Measurements from ENCODE around the gene TRIM62.
"Not testable (repeated sequence)": the region's sequence is repeated elsewhere in the genome, so short reads cannot be mapped to it uniquely, and the experiment has no call there.

Gene TRIM62

DNA sequence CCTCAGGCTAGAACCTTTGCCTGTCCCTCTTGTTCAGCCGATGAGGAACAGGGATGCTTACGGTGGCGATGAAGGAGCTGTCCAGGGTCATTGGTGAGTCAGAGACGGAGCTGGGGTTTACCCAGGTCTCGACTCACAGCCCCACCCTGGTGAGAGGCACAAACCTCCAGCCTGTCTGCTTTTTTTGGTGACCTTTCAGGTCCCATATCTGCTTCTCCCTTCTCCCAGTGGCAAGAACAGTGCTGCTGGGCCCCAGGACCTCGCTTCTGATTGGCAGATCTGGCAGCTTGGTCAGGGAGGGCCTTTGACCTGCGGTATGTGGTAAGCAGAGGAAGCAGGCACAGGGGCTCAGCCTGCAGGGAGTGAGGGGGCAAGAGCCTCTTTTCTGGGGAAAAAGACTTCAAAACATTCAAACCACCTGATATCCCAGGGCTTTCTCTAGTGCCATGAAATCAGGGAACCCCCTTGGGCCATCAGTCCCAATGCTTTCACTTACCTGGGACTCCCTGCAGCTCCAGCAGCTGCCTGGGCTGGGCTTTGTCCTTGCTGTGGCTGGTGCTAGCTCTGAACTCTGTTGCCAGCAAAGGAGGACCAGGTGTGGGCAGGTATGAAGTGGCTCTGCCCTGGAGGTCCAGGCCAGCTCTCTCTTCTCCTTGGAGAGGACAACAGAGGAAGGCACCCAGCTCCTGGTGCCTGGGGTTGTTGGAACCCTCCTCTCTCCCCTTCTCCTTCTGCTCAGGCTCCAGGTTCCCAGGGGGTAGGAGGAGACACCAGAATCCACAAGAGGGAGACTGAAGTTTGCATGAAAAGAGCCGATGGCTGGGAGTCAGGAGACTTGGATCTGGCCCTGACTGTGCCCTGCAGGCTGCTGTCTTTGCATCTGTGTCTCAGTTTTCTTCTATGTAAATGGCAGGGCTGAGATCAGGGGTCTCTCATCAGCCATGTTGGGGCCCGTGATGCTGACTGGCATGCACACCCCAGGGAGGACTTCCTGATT lies 41.4 kb downstream of the TRIM62 start:
- in situ Hi-C loops (cut with HindIII; ENCODE audit: low sequenced_read_pairs) = no loop called here

DNA sequence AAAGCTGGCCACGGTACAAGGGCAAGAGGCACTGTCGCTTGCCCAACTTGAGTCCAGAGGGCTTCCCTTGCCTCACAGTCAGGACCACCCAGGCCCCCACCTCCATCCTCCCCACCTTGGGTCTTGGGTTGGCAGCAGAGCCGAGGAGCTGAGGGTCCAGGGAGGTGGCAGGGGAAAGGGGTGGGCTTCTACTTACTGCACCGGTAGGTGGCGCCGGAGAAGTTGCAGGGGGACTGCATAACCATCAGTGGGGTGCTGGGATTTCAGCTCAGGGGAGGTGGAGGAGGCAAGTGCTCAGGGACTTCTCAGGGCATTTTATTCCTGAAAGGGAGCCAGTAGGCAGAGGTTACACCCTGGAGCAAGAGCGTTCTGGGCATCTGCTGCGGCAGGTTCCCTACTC lies 44.0 kb downstream of the TRIM62 start:
- in situ Hi-C loops (cut with HindIII; ENCODE audit: low sequenced_read_pairs) = no loop called here

DNA sequence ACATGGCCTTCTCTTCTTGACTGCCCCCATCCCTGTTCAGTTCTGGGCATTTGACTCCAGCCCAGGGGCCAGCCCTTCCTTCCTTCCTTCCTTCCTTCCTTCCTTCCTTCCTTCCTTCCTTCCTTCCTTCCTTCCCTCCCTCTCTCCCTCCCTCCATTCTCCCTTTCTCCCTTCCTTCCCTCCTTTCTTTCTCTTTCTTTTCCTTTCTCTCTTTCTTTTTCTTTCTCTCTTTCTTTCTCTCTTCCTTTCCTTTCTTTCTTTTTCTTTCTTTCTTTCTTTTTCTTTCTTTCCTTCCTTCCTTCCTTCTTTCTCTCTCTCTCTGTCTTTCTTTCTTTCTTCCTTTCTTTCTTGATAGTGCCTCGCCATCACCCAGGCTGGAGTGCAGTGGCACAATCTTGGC lies 45.8 kb downstream of the TRIM62 start:
- in situ Hi-C loops (cut with HindIII; ENCODE audit: low sequenced_read_pairs) = not testable (repeated sequence)

DNA sequence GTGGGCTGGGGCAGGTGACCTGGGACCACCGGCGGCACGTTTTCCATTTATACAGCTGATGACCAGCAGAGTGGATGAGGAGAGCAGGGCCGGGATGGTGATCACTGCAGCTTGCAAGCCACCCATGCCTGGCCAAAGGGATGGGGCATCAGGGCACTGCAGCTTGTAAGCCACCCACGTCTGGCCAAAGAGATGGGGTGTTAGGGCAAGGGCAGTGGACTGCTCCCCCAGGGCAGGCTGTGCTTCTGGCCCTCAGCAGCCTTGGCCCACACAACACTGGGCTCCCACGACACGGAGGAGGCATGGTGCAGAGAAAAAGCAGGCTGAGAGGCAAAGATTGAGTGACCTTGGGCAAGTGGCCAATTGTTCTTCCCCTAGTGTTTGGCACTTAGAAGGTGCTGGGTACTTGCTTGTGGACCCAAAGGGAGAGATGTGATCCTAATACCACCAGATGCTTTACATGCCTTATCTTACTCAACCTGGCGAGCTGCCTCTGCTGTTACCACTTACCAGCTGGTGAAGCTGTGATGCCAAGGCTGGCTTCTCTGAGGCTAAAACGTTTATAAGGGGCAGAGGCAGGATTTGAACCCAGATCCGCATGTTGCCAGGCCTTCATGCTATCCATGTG lies 48.3 kb downstream of the TRIM62 start:
- in situ Hi-C loops (cut with HindIII; ENCODE audit: low sequenced_read_pairs) = no loop called here

DNA sequence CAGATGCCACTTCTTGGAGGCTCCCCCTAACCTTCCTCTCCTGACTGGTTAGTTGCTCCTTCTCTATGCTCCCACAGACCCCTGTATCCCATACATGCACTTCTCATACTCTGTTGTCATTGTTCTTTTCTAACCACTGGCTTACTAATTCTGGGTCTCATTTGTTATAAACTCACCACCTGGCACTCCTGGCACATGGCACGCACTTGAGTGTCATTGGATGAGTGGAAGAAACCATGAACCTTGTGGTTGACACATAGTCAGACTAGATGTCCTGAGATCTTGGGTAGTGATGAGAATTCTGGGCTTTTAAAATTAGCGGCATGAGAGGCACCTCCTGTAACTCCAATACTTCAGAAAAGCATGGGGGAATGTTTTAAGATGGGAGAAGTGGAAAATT lies 49.3 kb downstream of the TRIM62 start:
- in situ Hi-C loops (cut with HindIII; ENCODE audit: low sequenced_read_pairs) = no loop called here

DNA sequence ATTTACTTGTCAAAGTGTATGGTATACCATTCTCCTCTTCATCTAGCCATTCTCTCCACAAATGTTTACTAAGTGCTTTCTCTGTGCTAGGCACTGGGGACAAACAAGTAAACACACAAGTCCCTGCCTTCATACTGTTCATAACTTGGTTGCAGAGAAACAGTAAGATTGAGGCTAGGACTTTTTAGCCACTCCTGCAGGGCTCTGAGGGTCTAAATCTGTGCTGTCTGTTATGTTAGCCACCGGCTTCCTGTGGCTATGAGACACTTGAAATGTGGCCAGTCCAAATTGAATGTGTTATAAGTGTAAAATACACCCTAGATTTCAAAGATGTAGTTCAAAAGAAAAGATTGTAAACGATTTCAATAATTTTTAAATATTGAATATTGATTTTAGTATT lies 50.7 kb downstream of the TRIM62 start:
- in situ Hi-C loops (cut with HindIII; ENCODE audit: low sequenced_read_pairs) = no loop called here

DNA sequence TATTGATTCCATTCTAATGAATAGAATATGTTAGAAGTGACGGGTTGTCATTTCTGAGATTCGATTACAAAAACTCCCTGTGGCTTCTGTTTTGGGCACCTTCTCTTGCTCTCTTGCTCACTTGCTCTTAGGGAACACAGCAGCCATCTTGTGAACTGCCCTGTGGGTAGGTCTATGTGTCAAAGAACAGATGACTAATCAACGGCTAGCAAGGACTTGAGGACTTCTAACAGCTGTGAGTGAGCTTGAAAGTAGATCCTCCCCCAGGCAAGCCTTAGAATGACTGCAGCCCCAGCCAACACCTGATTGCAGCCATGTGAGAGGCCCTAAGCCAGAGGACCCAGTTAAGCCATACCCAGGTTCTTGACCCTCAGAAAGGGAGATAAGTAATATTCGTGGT lies 51.5 kb downstream of the TRIM62 start:
- in situ Hi-C loops (cut with HindIII; ENCODE audit: low sequenced_read_pairs) = no loop called here

DNA sequence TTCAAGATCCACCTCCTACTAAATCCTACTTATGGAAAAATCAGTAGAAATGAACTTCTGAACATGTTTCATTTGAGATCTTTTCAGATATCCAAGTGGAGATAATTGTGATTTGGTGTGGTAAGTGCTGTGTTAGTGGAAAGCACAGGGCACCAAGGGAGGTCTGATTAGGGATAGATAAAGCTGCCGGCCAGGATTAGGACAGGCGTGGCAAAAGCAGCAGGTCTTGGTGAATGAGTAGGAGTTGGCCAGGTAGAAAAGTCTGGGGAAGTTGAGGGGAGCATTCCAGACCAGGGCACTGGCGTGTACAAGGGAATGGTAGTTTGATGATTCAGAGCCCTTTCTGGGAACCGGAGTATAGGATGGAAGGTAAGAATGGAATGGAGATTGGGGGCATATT lies 53.1 kb downstream of the TRIM62 start:
- in situ Hi-C loops (cut with HindIII; ENCODE audit: low sequenced_read_pairs) = no loop called here

DNA sequence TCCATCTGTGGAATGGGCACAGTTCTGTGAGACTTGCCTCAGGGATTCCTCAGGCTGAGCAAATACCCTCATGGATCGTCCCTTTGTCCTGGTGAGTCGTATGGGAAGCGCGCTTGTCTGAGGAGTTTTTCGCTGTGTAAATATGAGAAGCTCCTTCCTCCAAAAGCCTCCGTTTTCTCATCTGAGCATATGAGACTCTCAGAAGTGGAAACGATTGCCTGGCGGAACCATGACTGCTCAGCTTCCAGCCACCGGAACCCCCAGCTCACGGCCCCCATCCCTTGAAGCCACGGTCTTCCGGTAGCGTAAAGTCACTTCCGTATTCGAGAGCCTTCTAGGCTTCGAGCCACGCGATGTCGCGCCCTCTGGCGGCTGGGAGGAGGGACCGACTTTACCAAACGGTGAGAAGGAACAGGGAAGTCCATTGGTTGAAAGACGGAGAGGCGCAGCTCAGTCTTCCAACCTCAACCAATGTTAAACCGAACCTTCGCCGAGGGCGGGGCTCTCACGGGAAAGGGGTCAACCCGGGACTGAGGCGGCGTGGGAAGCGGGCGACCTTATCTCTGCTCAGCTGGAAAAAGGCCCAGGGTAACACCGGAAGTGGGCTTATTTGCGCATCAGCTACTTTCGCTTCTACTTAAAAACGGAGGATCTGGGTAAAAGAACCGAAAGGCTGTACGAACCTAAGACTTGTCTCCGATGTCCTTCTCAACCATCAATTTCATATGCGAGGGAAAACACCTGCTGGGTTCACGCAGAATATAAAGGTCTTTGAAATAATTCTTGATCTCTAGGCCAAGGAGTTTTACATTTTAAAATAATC lies 54.6 kb downstream of the TRIM62 start:
- in situ Hi-C loops (cut with HindIII; ENCODE audit: low sequenced_read_pairs) = no loop called here

DNA sequence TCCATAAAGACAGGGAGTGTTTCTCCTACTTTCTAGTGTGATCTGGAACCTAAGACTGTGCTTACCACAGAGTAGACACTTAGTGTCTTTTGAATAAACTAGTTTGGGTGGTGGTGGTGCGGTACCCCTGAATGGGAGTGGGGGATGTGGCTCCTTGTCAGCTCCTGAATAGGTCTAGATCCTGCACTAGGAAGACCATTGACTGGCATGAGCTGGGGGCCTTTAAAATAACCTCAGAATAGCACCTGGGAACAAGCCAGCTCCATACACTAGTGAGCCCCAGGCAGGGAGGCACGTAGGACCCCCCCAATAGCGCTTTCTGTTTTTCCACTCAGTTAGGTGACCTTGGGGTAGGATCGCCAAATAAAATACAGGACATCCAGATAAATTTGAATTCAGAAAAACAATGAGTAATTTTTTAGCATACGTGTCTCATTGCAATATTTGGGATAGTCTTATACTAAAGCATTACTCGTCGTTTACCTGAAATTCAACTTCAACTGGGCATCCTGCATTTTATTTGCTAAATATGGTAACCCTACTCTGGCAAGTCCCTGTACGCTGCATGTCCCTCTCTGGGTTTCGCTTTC lies 55.3 kb downstream of the TRIM62 start:
- in situ Hi-C loops (cut with HindIII; ENCODE audit: low sequenced_read_pairs) = no loop called here

DNA sequence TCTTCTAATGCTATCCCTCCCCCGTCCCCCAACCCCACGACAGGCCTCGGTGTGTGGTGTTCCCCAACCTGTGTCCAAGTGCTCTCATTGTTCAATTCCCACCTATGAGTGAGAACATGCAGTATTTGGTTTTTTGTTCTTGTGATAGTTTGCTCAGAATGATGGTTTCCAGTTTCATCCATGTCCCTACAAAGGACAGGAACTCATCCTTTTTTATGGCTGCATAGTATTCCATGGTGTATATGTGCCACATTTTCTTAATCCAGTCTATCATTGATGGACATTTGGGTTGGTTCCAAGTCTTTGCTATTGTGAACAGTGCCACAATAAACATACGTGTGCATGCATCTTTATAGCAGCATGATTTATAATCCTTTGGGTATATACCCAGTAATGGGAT lies 57.2 kb downstream of the TRIM62 start:
- in situ Hi-C loops (cut with HindIII; ENCODE audit: low sequenced_read_pairs) = not testable (repeated sequence)

DNA sequence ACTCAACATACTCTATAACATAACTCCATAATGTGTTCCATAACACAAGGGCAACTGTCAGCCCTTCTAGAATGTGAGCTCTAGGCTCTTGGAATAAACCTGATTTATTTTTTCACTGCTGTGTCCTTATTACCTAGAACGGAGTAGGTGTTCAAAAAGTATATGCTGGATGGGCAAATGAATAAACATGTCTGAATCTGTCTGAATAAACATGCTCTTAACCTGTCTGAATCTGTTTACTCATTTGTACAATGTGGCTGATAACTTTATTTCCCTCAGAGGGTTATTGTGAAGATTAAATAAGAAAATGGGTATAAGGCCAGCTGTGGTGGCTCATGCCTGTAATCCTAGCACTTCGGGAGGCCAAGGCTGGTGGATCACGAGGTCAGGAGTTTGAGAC lies 58.6 kb downstream of the TRIM62 start:
- in situ Hi-C loops (cut with HindIII; ENCODE audit: low sequenced_read_pairs) = no loop called here

DNA sequence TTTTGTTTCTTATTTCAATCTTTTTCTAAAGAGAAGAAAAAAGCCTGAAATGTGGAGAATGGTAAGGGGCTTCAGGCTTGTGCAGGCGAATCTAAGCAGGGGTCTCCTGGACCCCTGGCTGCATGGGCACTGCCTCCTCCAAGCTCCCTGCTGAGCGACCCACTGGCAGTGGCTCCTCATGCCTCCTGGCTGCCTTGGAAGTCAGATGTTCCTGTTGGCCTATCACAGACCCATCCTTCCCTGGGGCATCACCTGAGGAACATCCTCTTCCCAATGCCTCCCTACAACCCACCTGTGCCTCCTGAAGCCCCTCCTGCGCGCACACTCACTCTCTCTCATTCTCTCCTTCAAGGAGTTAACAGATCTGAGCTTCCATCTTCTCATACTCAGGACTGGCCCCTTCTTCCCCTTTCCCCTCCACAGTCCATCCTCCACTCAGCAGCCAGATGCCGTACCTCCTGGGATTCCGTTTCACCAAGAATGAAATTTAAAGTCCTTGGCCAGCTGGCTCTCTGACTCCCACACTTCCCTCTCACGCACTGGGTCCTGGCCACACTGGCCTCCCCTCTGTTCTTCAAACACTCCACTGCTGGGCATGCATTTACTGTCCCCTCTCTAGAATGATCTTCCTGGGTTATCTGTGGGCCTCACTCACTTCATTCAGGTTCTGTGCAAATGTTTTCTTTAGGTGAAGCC lies 59.2 kb downstream of the TRIM62 start:
- in situ Hi-C loops (cut with HindIII; ENCODE audit: low sequenced_read_pairs) = no loop called here

DNA sequence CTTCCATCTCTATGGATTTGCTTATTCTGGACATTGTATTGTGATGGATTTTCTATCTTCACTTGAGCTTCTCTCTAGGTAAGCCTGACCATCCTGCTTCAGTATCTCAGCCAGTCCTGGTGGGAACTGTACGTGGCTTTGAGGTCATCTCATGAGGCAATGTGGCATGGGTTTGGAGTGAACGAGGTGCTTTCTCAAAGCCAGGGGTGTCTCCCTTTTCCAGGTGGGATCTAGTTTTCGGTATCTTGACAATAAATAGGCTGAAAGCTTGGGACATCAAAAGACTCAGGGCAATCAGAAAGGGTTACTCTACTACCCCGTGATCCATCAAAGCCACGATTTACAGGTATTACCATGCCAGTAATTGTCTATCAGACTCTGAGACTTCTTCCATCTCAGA lies 60.1 kb downstream of the TRIM62 start:
- in situ Hi-C loops (cut with HindIII; ENCODE audit: low sequenced_read_pairs) = no loop called here

DNA sequence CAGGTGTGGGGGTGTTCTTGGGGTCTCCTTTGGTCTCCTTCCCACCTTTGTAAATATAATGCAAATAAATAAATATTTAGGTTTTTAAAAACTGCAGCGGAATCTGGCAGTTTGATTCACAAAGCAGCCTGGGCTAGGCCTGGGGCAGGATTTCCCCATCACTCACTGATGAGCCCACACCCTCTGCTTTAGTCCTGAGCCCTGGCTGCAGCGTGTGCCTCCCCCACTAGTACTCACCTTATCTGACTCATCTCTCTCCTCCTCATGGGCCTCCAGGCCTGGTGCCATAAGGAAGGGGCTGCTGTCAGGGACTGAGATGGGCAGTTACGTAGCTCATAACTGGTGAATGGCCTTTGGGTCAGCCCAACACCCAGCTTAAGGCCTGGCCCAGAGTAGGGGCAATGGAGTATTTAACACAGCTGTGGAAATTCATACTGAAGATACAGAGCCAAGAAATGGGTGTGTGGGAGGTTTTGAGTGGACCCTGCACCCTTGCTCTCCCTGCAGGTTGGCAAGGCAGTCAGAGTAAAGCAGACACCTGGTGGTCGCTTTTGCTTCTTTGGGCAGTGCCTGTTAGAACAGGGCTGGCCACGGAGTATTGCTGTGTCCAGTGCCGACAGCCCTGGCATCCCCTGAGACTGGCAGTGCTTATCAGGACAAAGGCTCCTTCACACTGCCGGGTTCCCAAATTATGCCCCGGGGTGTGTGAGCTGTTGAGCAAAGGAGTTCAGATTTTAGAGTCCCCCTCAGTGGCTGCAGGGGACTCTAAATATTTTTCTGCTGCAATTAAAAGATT lies 61.2 kb downstream of the TRIM62 start:
- in situ Hi-C loops (cut with HindIII; ENCODE audit: low sequenced_read_pairs) = no loop called here

DNA sequence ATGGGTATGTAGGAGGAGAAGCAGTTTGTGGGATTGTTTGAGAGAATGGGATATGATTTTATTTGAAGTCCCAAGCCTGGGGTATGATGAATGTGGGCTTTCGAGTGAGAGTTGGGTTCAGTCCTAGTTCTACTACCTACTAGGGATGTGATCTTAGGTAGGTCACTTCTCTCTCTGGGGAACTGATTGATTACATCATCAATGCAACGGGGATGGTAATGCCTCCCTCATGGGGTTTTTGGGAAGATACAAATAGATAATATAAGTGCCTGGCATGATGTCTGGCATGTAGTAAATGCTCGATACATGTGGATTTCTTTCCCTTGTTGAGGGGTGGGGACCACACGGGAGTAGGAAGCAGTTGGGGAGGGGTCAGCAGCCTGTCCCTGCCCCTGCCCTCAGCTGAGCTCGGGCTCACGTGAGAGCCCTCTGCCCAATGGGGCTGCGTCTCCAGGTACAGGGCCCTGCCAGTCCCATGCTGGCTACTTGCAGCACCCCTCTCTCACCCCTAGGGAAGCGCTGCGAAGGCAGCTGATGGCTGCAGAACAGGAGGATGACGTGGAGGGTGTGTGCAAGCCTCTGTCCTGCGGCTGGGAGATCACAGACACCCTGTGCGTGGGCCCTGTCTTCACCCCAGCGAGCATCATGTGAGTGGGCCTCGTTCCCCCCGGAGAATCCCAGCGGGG lies 62.2 kb downstream of the TRIM62 start:
- in situ Hi-C loops (cut with HindIII; ENCODE audit: low sequenced_read_pairs) = no loop called here

DNA sequence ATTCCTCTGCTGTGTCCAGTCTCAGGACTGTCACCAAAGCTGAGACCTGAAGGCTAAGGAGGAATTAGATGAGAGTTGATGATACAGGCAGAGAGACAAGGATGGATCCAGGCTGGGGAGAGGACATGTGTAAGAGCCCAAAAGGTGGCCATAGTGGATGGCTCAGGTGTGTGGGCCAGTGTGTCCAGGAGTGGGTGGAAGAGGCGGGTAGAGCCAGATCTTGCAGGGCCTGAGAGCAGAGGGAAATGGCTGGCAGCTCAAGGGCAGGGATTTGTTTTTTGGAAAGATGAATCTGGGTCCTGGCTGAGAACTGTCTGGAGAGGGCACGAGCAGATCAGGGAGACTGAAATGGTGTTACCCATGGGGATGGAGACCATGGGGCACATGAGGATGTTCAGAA lies 62.8 kb downstream of the TRIM62 start:
- in situ Hi-C loops (cut with HindIII; ENCODE audit: low sequenced_read_pairs) = no loop called here

DNA sequence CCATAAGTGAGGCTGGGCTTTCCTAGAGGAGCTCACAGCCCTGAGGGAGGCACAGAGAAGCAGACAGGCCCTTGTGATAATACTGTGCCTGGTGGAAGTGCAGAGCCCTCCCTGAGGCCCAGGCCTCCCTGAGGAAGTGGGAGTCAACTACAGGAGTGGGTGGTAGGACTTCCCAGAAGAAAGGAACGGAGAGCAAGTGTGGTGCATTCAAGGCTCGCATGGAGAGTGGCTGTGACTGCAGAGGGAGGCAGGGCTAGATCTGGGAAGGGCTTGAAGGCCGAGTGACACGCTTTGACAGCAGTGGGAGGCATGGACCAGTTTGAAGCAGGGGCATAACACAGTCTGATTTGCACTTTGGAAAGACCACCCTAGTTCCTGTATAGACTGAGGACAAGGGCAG lies 63.6 kb downstream of the TRIM62 start:
- in situ Hi-C loops (cut with HindIII; ENCODE audit: low sequenced_read_pairs) = no loop called here

DNA sequence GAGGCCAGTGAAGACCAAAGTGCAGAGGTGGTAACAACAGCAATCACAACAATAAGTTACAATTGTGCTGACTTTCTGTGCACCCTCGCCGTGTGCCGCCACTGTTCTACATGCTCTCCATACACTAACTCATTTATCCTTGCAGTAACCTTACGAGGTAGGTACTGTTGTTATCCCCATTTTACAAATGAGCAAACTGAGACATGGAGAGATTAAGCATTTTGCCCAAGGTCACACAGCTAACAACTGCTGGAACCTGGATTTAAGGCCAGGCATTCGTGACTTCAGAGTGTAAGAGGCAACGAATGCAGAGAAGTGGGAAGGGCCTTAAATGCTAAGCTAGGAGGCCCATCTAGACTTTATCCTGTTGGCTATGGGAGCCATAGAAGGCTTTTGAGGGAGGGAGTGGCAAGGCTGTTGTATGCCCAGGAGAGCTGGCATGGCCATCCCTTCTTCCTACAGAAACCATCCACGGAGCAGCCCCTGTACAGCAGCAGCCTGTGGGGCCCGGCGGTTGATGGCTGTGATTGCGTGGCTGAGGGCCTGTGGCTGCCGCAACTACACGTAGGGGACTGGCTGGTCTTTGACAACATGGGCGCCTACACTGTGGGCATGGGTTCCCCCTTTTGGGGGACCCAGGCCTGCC lies 64.3 kb downstream of the TRIM62 start:
- in situ Hi-C loops (cut with HindIII; ENCODE audit: low sequenced_read_pairs) = no loop called here
